ENCODE data around the gene SRRM2.

- no peak for TF ChIP-seq CTCF (IDR thresholded peaks at IDR 0.05; ENCODE audit: insufficient read depth, low read depth, low read length)
- TF ChIP-seq EZH2 (IDR thresholded peaks at IDR 0.05; ENCODE audit: insufficient read depth, low read length), result no peak
These were observed 25.6 kb downstream of the SRRM2 start for GRCh38 chr16:2777903-2778629.
